Esophagus muscularis mucosa (tissue), 4 donors: Measurements from ENCODE around the gene COMT. TPM values are rescaled to one million over a fixed set of nuclear protein-coding genes. Genes with fewer than 3 reads are reported as not detected.

Source experiments
- DNase-seq: peaks from one replicate; pipeline ENCODE4 v3.0.0-alpha.2; 2017; ENCODE audit errors: extremely low spot score
- H3K27ac ChIP-seq, 4 donors: fragments of 200-600 bp; sonication (generic); replicated peaks in 1 of 4; 1 replicate in 3 of 4; 2 replicates in 1 of 4; pipeline ENCODE4 v1.5.1; 2016 to 2019; ENCODE audit warnings: mild to moderate bottlenecking in 1 of 4
- H3K27me3 ChIP-seq, 4 donors: fragments of 200-600 bp; sonication (generic); one replicate each; pipeline versions ENCODE4 v1.5.1 to v1.6.0; 2016 to 2019
- H3K36me3 ChIP-seq, 4 donors: fragments of 200-600 bp; sonication (generic); one replicate each; pipeline ENCODE4 v1.5.1; 2016 to 2019
- H3K4me1 ChIP-seq, 4 donors: fragments of 200-600 bp; sonication (generic); one replicate each; pipeline ENCODE4 v1.5.1; 2016 to 2019
- H3K4me3 ChIP-seq, 4 donors: fragments of 200-600 bp; sonication (generic); 1 replicate in 2 of 4; 2 replicates in 2 of 4; pipeline ENCODE4 v1.5.1; 2016 to 2019; ENCODE audit warnings: mild to moderate bottlenecking in 4 of 4, moderate library complexity in 1 of 4
- H3K9me3 ChIP-seq, 4 donors: fragments of 200-600 bp; sonication (generic); 1 replicate in 3 of 4; 2 replicates in 1 of 4; pipeline ENCODE4 v1.5.1; 2016 to 2019
- CTCF ChIP-seq, 3 experiments: fragments of 200-600 bp in 2 of 3; fragments of 450-650 bp in 1 of 3; sonication (generic) in 2 of 3; IDR thresholded peaks; one replicate each; pipeline ENCODE4 v1.5.1; 2017 to 2019; ENCODE audit warnings: antibody characterized with exemption in 3 of 3, mild to moderate bottlenecking in 2 of 3, moderate library complexity in 1 of 3
- EP300 ChIP-seq: sonication (generic); formaldehyde crosslinking; IDR thresholded peaks from one replicate; pipeline ENCODE4 v1.6.1; 2017; ENCODE audit warnings: antibody characterized with exemption
- POLR2A ChIP-seq: fragments of 450-650 bp; IDR thresholded peaks from one replicate; pipeline ENCODE4 v1.6.1; 2017; ENCODE audit warnings: antibody characterized with exemption, moderate library complexity, mild to moderate bottlenecking, low read depth
- POLR2AphosphoS5 ChIP-seq, 2 donors: sonication (generic); formaldehyde crosslinking; IDR thresholded peaks; one replicate each; pipeline ENCODE4 v1.6.1; 2017; ENCODE audit warnings: antibody characterized with exemption in 2 of 2
- WGBS: methylation state at CpG from one replicate; pipeline ENCODE4 v1.1.5; 2018; 5-methylcytosine and 5-hydroxymethylcytosine counted together
- intact Hi-C: fragments of 100-400 bp; cut with DNase I; formaldehyde crosslinking; loops from one replicate; pipeline ENCODE4 v1.15.1; 2023
- total RNA-seq, 4 donors: library from RNA; depleted of rRNA; stranded (reverse); fragments of >200 nt; gene quantifications; one replicate each; pipeline versions ENCODE4 v1.1.0 to v1.2.1, GENCODE V29; 2016

The COMT gene
- total RNA-seq, 4 donors from 2014 or later = 141 to 231 (median 196) TPM

- H3K27me3 ChIP-seq = no peaks in the 10 kb centered on the region
- WGBS = 94% methylated on average over 9 of the region's 12 CpGs
- peaks cover 0 to 5% (median 2%) of the 10 kb centered on the region in 4 donors for H3K4me1 ChIP-seq
- H3K9me3 ChIP-seq = no peaks in the 10 kb centered on the region
- TF ChIP-seq EP300 (no peak), POLR2AphosphoS5 (IDR thresholded peaks at IDR 0.05) (no peak), CTCF (IDR thresholded peaks at IDR 0.05) (no peak), POLR2A (no peak)
- peaks cover 54 to 88% (median 66%) of the 10 kb centered on the region in 4 donors for H3K36me3 ChIP-seq
- DNase-seq = no peak
- no peak overlapping the region for H3K4me3 ChIP-seq
- intact Hi-C loops = no loop called here
- H3K27ac ChIP-seq = no peak overlapping the region
Observed at GRCh38 chr22:19911540-19912270, 29.9 kb upstream of the COMT start.

GRCh38 chr22:19912271-19912999 lies 29.1 kb upstream of the COMT start:
- no peak for DNase-seq
- WGBS = 75% methylated on average over 13 of the region's 20 CpGs
- Histone ChIP-seq H3K27ac (no peak overlapping the region), H3K9me3 (no peaks in the 10 kb centered on the region), H3K4me3 (no peak overlapping the region), H3K4me1 (peaks cover 0 to 5% (median 2%) of the 10 kb centered on the region in 4 donors), H3K27me3 (no peaks in the 10 kb centered on the region), H3K36me3 (peaks cover 60 to 88% (median 73%) of the 10 kb centered on the region in 4 donors)
- no peak for TF ChIP-seq EP300
- no peak for TF ChIP-seq POLR2A
- no peak for TF ChIP-seq CTCF (IDR thresholded peaks at IDR 0.05)
- no peak for TF ChIP-seq POLR2AphosphoS5 (IDR thresholded peaks at IDR 0.05)
- intact Hi-C loops = no loop called here

- no peak overlapping the region for H3K27ac ChIP-seq
Observed at GRCh38 chr22:19913337-19913936, 28.1 kb upstream of the COMT start.

More at GRCh38 chr22:19913337-19913936, 28.1 kb upstream of the COMT start:
- no peaks in the 10 kb centered on the region for H3K27me3 ChIP-seq
- H3K4me1 ChIP-seq = peaks cover 0 to 5% (median 2%) of the 10 kb centered on the region in 4 donors
- no peaks in the 10 kb centered on the region for H3K9me3 ChIP-seq
- intact Hi-C loops = no loop called here
- H3K4me3 ChIP-seq = no peak overlapping the region
- H3K36me3 ChIP-seq = peaks cover 64 to 88% (median 77%) of the 10 kb centered on the region in 4 donors
- DNase-seq = no peak
- 86% methylated on average over 6 of the region's 6 CpGs for WGBS
- TF ChIP-seq POLR2AphosphoS5 (IDR thresholded peaks at IDR 0.05) (no peak), CTCF (IDR thresholded peaks at IDR 0.05) (no peak), EP300 (no peak), POLR2A (no peak)
